Measurements from ENCODE around the gene UIMC1.
"Not testable (repeated sequence)": the region's sequence is repeated elsewhere in the genome, so short reads cannot be mapped to it uniquely, and the experiment has no call there.

Gene UIMC1

GRCh38 chr5:177003649-177004048, 2.9 kb downstream of the UIMC1 start:
- Histone ChIP-seq H3K27me3 (ENCODE audit: control insufficient read depth, low read length) (no peaks in the 10 kb centered on the region), H3K4me1 (ENCODE audit: control insufficient read depth, low read length) (peaks cover 75% of the 10 kb centered on the region), H3K27ac (ENCODE audit: low read depth, low read length) (peak overlapping the region; percentile 86), H3K79me2 (ENCODE audit: control insufficient read depth, low read length) (peaks cover 91% of the 10 kb centered on the region), H3F3A (ENCODE audit: control insufficient read depth, insufficient read depth) (peaks cover 14% of the 10 kb centered on the region), H3K4me2 (ENCODE audit: low read length) (peak overlapping the region; percentile 85), H3K9me3 (ENCODE audit: control insufficient read depth, insufficient read depth, low read length) (no peaks in the 10 kb centered on the region), H4K20me1 (ENCODE audit: control insufficient read depth, insufficient read depth, low read depth, low read length) (peaks cover 15% of the 10 kb centered on the region; the same call in 1 of the 2 replicates), H3K4me3 (ENCODE audit: low read length) (peak overlapping the region; percentile 91), H3K9me2 (replicated peaks; ENCODE audit: control insufficient read depth, low read length) (no peaks in the 10 kb centered on the region), H3K36me3 (ENCODE audit: control insufficient read depth, low read length) (peaks cover 57% of the 10 kb centered on the region)
- TF ChIP-seq EZH2phosphoT487 (IDR thresholded peaks at IDR 0.05; ENCODE audit: borderline replicate concordance, low read length) (no peak), CTCF (IDR thresholded peaks at IDR 0.05; ENCODE audit: low read depth, low read length, poor library complexity, severe bottlenecking) (no peak)

- not testable (repeated sequence) for H4K20me1 ChIP-seq (ENCODE audit: control insufficient read depth, insufficient read depth, low read depth, low read length); H3K27me3 ChIP-seq (ENCODE audit: control insufficient read depth, low read length); H3K9me3 ChIP-seq (ENCODE audit: control insufficient read depth, insufficient read depth, low read length); H3K4me3 ChIP-seq (ENCODE audit: low read length); H3K9me2 ChIP-seq (replicated peaks; ENCODE audit: control insufficient read depth, low read length)
- H3F3A ChIP-seq (ENCODE audit: control insufficient read depth, insufficient read depth), result peaks cover 38% of the 10 kb centered on the region
- peaks cover 39% of the 10 kb centered on the region for H3K36me3 ChIP-seq (ENCODE audit: control insufficient read depth, low read length)
- H3K4me1 ChIP-seq (ENCODE audit: control insufficient read depth, low read length), result peaks cover 97% of the 10 kb centered on the region
- H3K79me2 ChIP-seq (ENCODE audit: control insufficient read depth, low read length), result peaks cover 100% of the 10 kb centered on the region
- H3K27ac ChIP-seq (ENCODE audit: low read depth, low read length), result peak overlapping the region; percentile 26; the same call in 1 of the 2 replicates
- peak overlapping the region; percentile 27; the same call in 1 of the 2 replicates for H3K4me2 ChIP-seq (ENCODE audit: low read length)
Measured at GRCh38 chr5:176999526-176999925, 7.1 kb downstream of the UIMC1 start.

GRCh38 chr5:176998828-176999227, 7.8 kb downstream of the UIMC1 start:
- no peaks in the 10 kb centered on the region for H3K27me3 ChIP-seq (ENCODE audit: control insufficient read depth, low read length)
- peaks cover 100% of the 10 kb centered on the region for H3K79me2 ChIP-seq (ENCODE audit: control insufficient read depth, low read length)
- H3K36me3 ChIP-seq (ENCODE audit: control insufficient read depth, low read length), result peaks cover 39% of the 10 kb centered on the region
- peaks cover 44% of the 10 kb centered on the region for H3F3A ChIP-seq (ENCODE audit: control insufficient read depth, insufficient read depth)
- peak overlapping the region; percentile 26 for H3K27ac ChIP-seq (ENCODE audit: low read depth, low read length)
- peaks cover 97% of the 10 kb centered on the region for H3K4me1 ChIP-seq (ENCODE audit: control insufficient read depth, low read length)
- H3K9me3 ChIP-seq (ENCODE audit: control insufficient read depth, insufficient read depth, low read length), result no peaks in the 10 kb centered on the region
- no peaks in the 10 kb centered on the region for H3K9me2 ChIP-seq (replicated peaks; ENCODE audit: control insufficient read depth, low read length)
- peak overlapping the region; percentile 70 for H3K4me2 ChIP-seq (ENCODE audit: low read length)
- H3K4me3 ChIP-seq (ENCODE audit: low read length), result no peak overlapping the region
- H4K20me1 ChIP-seq (ENCODE audit: control insufficient read depth, insufficient read depth, low read depth, low read length), result 0 out of 2 replicates have a peak, but pooled peaks cover 1% of the 10 kb centered on the region
- TF ChIP-seq EZH2phosphoT487 (IDR thresholded peaks at IDR 0.05; ENCODE audit: borderline replicate concordance, low read length) (no peak), CTCF (IDR thresholded peaks at IDR 0.05; ENCODE audit: low read depth, low read length, poor library complexity, severe bottlenecking) (no peak)

- peak overlapping the region; percentile 70 for H3K4me2 ChIP-seq (ENCODE audit: low read length)
- peaks cover 98% of the 10 kb centered on the region for H3K4me1 ChIP-seq (ENCODE audit: control insufficient read depth, low read length)
- H3K27ac ChIP-seq (ENCODE audit: low read depth, low read length), result peak overlapping the region; percentile 87
- H3K36me3 ChIP-seq (ENCODE audit: control insufficient read depth, low read length), result peaks cover 48% of the 10 kb centered on the region
- H3F3A ChIP-seq (ENCODE audit: control insufficient read depth, insufficient read depth), result peaks cover 49% of the 10 kb centered on the region
- peak overlapping the region; percentile 54 for H3K4me3 ChIP-seq (ENCODE audit: low read length)
- H3K27me3 ChIP-seq (ENCODE audit: control insufficient read depth, low read length), result no peaks in the 10 kb centered on the region
- H3K79me2 ChIP-seq (ENCODE audit: control insufficient read depth, low read length), result peaks cover 100% of the 10 kb centered on the region
- TF ChIP-seq CTCF (IDR thresholded peaks at IDR 0.05; ENCODE audit: low read depth, low read length, poor library complexity, severe bottlenecking) (no peak), EZH2phosphoT487 (IDR thresholded peaks at IDR 0.05; ENCODE audit: borderline replicate concordance, low read length) (no peak)
- no peaks in the 10 kb centered on the region for H3K9me3 ChIP-seq (ENCODE audit: control insufficient read depth, insufficient read depth, low read length)
- no peaks in the 10 kb centered on the region for H3K9me2 ChIP-seq (replicated peaks; ENCODE audit: control insufficient read depth, low read length)
- H4K20me1 ChIP-seq (ENCODE audit: control insufficient read depth, insufficient read depth, low read depth, low read length), result no peaks in the 10 kb centered on the region
Measured at GRCh38 chr5:176996780-176997179, 9.8 kb downstream of the UIMC1 start.
